Gastrocnemius medialis (tissue), 4 donors: ENCODE results near the gene GMCL1.

Experiments used
- CTCF ChIP-seq, 5 experiments: fragments of 450-650 bp in 3 of 5; fragments of 200-600 bp in 2 of 5; sonication (generic) in 2 of 5; IDR thresholded peaks in 4 of 5; conservative IDR thresholded peaks in 1 of 5; 1 replicate in 4 of 5; 2 replicates in 1 of 5; pipeline ENCODE4 v1.5.1; 2016 to 2019; ENCODE audit warnings: antibody characterized with exemption in 5 of 5, mild to moderate bottlenecking in 3 of 5, moderate library complexity in 3 of 5
- POLR2A ChIP-seq, 2 donors: fragments of 450-650 bp; IDR thresholded peaks; one replicate each; pipeline ENCODE4 v1.6.1; 2017; ENCODE audit warnings: antibody characterized with exemption in 2 of 2, mild to moderate bottlenecking in 2 of 2, moderate library complexity in 2 of 2

GRCh38 chr2:69914950-69915945, 85.8 kb downstream of the GMCL1 start, which contains the start of gene MXD1:
- TF ChIP-seq CTCF (IDR thresholded peaks at IDR 0.05 in 4 of 5, conservative IDR thresholded peaks at IDR 0.05 in 1 of 5): no peak
- TF ChIP-seq POLR2A (IDR thresholded peaks at IDR 0.05): peak; percentile 97 to 98
